K562 (cell line): ENCODE measurements around the gene LGALS3BP. TPM values are rescaled to one million over a fixed set of nuclear protein-coding genes. Genes with fewer than 3 reads are reported as not detected.

Source experiments
- DACH1 ChIP-seq: fragments of 450-650 bp; IDR thresholded peaks from 2 replicates; pipeline ENCODE4 v1.6.1; 2018; ENCODE audit not compliant: partially characterized antibody
- FOSL1 ChIP-seq: fragments of 200-800 bp; sonication (Bioruptor generic); conservative IDR thresholded peaks from 2 replicates; pipeline ENCODE4 v1.6.1; 2016; ENCODE audit warnings: missing genetic modification characterization, missing compliant biosample characterization
- GTF2A2 ChIP-seq: IDR thresholded peaks from 2 replicates; pipeline ENCODE4 v1.6.1; 2016; ENCODE audit warnings: mild to moderate bottlenecking, missing genetic modification characterization, missing compliant biosample characterization
- HMGXB4 ChIP-seq: sonication (generic); formaldehyde crosslinking; IDR thresholded peaks from 2 replicates; pipeline ENCODE4 v1.8.1; 2023; ENCODE audit warnings: mild to moderate bottlenecking, missing genetic modification reagents
- JUND ChIP-seq, 2 experiments: IDR thresholded peaks; 2 replicates in 1 of 2; 3 replicates in 1 of 2; pipeline ENCODE4 v1.6.1; 2011; ENCODE audit warnings: borderline replicate concordance in 2 of 2, low read depth in 2 of 2, low read length in 2 of 2, improper control_type of control experiment in 1 of 2, missing biosample characterization in 1 of 2, missing genetic modification characterization in 1 of 2, missing genetic modification reagents in 1 of 2
- KAT8 ChIP-seq: fragments of 450-650 bp; IDR thresholded peaks from 2 replicates; pipeline ENCODE4 v1.6.1; 2016; ENCODE audit warnings: low read depth, mild to moderate bottlenecking
- RAD51 ChIP-seq: fragments of 450-650 bp; IDR thresholded peaks from 2 replicates; pipeline ENCODE4 v1.7.1; 2016; ENCODE audit warnings: low read depth, mild to moderate bottlenecking, borderline replicate concordance
- SOX6 ChIP-seq: fragments of 450-650 bp; IDR thresholded peaks from 2 replicates; pipeline ENCODE4 v1.6.1; 2014; ENCODE audit warnings: mild to moderate bottlenecking
- SPI1 ChIP-seq: IDR thresholded peaks from 2 replicates; pipeline ENCODE4 v1.6.1; 2011; ENCODE audit warnings: low read depth, low read length, control low read depth, borderline replicate concordance
- TAF7 ChIP-seq: fragments of 450-650 bp; IDR thresholded peaks from 2 replicates; pipeline ENCODE4 v1.6.1; 2016; ENCODE audit warnings: missing genetic modification characterization, missing compliant biosample characterization
- ZFP30 ChIP-seq: fragments of 250-450 bp; sonication (Bioruptor Pico); IDR thresholded peaks from 2 replicates; pipeline ENCODE4 v1.8.0; 2022; ENCODE audit warnings: moderate library complexity, mild to moderate bottlenecking, inconsistent platforms, borderline replicate concordance
- ZMIZ1 ChIP-seq, 2 experiments: fragments of 150-350 bp in 1 of 2; IDR thresholded peaks; 2 replicates each; pipeline ENCODE4 v1.6.1; 2012 to 2016; ENCODE audit warnings: low read depth in 2 of 2, low read length in 2 of 2, mild to moderate bottlenecking in 1 of 2, moderate library complexity in 1 of 2
- ZNF449 ChIP-seq: fragments of 250-450 bp; sonication (Bioruptor Pico); IDR thresholded peaks from 2 replicates; pipeline ENCODE4 v1.8.0; 2022; ENCODE audit warnings: moderate library complexity, mild to moderate bottlenecking, inconsistent platforms
- ZNF592 ChIP-seq: fragments of 450-650 bp; IDR thresholded peaks from 2 replicates; pipeline ENCODE4 v1.6.1; 2017; ENCODE audit warnings: antibody characterized with exemption, mild to moderate bottlenecking
- polyA plus RNA-seq, 8 experiments: library from polyadenylated mRNA; depleted of rRNA in 4 of 8; stranded (reverse) in 5 of 8; unstranded in 3 of 8; fragments of >200 nt; fragmentation: Nextera tagmentation in 2 of 8; fragmentation: Illumina TruSeq in 1 of 8; extraction: Ambion mirVana in 2 of 8; extraction: Trizol in 1 of 8; gene quantifications; 2 replicates each; pipeline versions ENCODE4 v1.2.1 to v1.2.3, GENCODE V29; 2011 to 2014; ENCODE audit warnings: inconsistent platforms in 1 of 8, missing spikeins in 1 of 8
- total RNA-seq, 7 experiments: library from RNA; depleted of rRNA in 6 of 7; stranded (reverse); fragments of >200 nt in 6 of 7; fragmentation: Illumina TruSeq in 2 of 7; extraction: Trizol in 2 of 7; gene quantifications; 2 replicates each; pipeline versions ENCODE4 v1.2.1 to v1.2.3, GENCODE V29; 2011 to 2021; ENCODE audit warnings: low replicate concordance in 1 of 7

LGALS3BP gene
- total and polyA plus RNA-seq, 9 of the 15 experiments (the other 6 are each of a cell fraction or from before 2014, with no cell fraction given) = 0.39 to 5.3 (median 3.2) TPM

- TF ChIP-seq GTF2A2 (tag) (no peak), TAF7 (tag) (no peak), RAD51 (no peak), SOX6 (no peak), JUND (IDR thresholded peaks at IDR 0.05; ENCODE audit: borderline replicate concordance, low read depth, low read length) (0 out of 2 replicates have a peak, but pooled peaks have one; percentile 26), JUND (tag; IDR thresholded peaks at IDR 0.05; ENCODE audit: borderline replicate concordance, low read depth, low read length) (no peak; the same call in 2 of the 3 replicates), KAT8 (no peak), ZNF449 (CRISPR knock-in tag) (no peak), HMGXB4 (no peak), ZFP30 (no peak), DACH1 (no peak), FOSL1 (tag) (no peak), ZNF592 (no peak), ZMIZ1 (IDR thresholded peaks at IDR 0.05; ENCODE audit: low read depth in 2 of 2, low read length in 2 of 2) (no peak), SPI1 (peak; percentile 31; the same call in 1 of the 2 replicates)
Measured at GRCh38 chr17:78970834-78971755, 8.6 kb downstream of the LGALS3BP start (continued).
